GM18502 (cell line): ENCODE measurements around the gene SIRPD.
"Not testable (repeated sequence)": the region's sequence is repeated elsewhere in the genome, so short reads cannot be mapped to it uniquely, and the experiment has no call there.

Experiments
- ATAC-seq: cut with Tn5 transposase; IDR thresholded peaks from one replicate; pipeline ENCODE4 v1.9.1; 2021; ENCODE audit warnings: mild to moderate bottlenecking; ENCODE audit not compliant: unreplicated experiment, poor library complexity

The SIRPD gene

GRCh38 chr20:1499528-1500420 is 57.7 kb downstream of the SIRPD start:
- ATAC-seq = no peak

DNA sequence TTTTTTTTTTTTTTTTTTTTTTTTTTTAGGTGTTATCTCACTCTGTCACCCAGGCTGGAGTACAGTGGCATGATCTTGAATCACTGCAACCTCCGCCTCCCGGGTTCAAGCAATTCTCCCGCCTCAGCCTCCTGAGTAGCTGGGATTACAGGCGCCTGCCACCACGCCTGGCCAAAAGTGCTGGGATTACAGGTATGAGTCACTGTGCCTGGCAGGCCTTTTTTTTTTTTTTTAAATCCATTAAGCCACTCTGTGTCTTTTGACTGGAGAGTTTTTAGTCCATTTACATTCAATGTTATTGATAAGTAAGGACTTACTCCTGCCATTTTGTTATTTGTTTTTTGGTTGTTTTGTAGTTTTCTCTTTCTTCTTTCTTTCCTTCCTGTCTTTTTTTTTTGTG is 60.1 kb downstream of the SIRPD start:
- not testable (repeated sequence) for ATAC-seq

DNA sequence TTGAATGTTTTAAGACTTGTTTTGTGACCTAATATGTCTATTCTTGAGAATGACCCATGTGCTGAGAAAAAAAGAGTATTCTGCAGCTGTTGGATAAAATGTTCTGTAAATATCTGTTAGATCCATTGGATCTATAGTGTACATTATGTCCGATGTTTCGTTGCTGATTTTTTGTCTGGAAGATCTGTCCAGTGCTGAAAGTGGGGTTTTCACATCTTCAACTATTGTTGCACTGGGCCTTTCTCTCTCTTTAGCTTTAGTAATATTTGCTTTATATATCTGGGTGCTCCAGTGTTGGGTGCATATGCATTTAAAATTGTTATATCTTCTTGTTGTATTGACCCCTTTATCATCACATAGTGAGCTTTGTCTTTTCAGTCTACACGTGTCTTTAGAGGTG is 60.6 kb downstream of the SIRPD start:
- no peak for ATAC-seq

DNA sequence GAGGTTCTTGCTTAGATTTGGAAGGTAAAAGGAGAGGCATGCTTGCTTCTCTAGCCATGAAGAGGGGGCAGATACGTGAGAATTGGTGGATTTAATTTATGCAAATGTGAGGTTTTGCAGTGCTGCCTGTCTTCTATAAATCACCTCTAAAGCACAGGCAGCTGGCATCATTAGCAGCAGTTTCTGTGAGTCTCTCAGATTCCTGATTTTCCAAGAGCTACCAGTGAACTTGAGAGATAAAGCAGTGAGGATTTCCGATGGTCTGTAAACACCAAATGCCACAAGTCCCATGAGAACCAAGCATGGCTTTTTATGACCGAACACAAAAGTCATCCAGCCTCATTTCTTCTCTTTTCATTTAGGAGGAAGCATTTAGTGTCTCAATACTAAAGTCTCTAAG is 63.1 kb downstream of the SIRPD start:
- ATAC-seq = no peak

GRCh38 chr20:1493536-1493935 is 64.0 kb downstream of the SIRPD start:
- ATAC-seq = no peak

GRCh38 chr20:1491860-1492642 is 65.5 kb downstream of the SIRPD start:
- ATAC-seq = no peak

- ATAC-seq = no peak
Observed at GRCh38 chr20:1491281-1491840, 66.1 kb downstream of the SIRPD start, which contains the start of gene SIRPB2. SIRPB2 (minus strand) TSS chr20:1491420; CDS start chr20:1491359, 61 bp downstream.

GRCh38 chr20:1490643-1491195 is 66.8 kb downstream of the SIRPD start:
- no peak for ATAC-seq

- no peak for ATAC-seq
Observed at GRCh38 chr20:1489764-1490436, 67.6 kb downstream of the SIRPD start.

GRCh38 chr20:1489325-1489724 is 68.2 kb downstream of the SIRPD start:
- no peak for ATAC-seq

DNA sequence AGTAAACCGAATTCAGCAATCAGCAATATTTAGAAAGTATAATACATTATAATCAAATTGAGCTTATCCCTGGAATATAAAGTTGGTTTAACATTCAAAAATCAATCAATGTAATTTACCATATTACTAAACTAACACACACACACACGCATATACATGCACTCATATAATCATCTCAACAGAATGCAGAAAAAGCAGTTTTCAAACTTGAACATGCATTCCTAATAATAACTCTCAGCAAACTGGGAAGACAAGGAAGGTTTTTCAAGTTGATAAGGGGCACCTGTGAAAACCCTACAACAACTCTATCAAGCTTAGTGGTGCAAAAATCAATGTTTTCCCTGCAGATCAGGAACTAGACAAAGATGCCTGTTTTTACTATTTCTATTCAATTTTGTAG is 70.9 kb downstream of the SIRPD start:
- no peak for ATAC-seq

DNA sequence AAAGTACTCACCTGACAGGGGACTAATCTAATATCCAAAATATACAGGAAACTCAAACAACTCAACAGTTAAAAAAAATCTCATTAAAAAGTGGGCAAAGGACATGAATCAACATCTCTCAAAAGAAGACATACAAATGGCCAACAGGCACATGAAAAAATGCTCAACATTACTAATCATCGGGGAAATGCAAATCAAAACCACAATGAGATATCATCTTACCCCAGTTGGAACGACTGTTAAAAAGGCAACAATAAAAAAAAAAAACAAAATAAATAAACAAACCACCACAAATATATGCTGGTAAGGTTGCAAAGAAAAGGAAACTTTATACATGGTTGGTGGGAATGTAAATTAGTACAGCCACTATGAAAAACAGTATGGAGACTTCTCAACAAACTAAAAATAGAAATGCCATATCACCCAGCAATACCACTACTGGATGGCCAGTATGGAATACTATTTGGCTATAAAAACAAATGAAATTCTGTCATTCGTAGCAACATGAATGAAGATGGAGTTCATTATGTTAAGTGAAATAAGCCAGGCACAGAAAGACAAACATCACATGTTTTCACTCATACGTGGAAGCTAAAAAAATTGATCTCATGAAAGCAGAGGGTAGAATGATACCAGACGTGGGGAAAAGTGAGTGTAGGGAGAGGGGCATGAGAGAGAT is 72.9 kb downstream of the SIRPD start:
- no peak for ATAC-seq
